OCI-LY1 (cell line): ENCODE measurements around the gene RAB8B.

Source experiments
- H2AFZ ChIP-seq: fragments of 200-600 bp; sonication (generic), shearing (Covaris generic); 2 replicates; pipeline ENCODE4 v1.6.0; 2014; ENCODE audit warnings: antibody characterized with exemption, mild to moderate bottlenecking, low read length
- H3F3A ChIP-seq: fragments of 200-600 bp; sonication (generic), shearing (Covaris generic); 2 replicates; pipeline ENCODE4 v1.6.0; 2014; ENCODE audit warnings: mild to moderate bottlenecking, antibody characterized with exemption, low read length, moderate library complexity; ENCODE audit not compliant: insufficient read depth
- H3K27ac ChIP-seq: fragments of 200-600 bp; sonication (generic); 2 replicates; pipeline ENCODE4 v1.5.1; 2014; ENCODE audit warnings: low read length, mixed run types, mild to moderate bottlenecking, low read depth; ENCODE audit not compliant: poor library complexity, severe bottlenecking
- H3K27me3 ChIP-seq: fragments of 200-600 bp; sonication (generic); 2 replicates; pipeline ENCODE4 v1.6.0; 2014; ENCODE audit warnings: antibody characterized with exemption, mild to moderate bottlenecking, low read length, moderate library complexity; ENCODE audit not compliant: insufficient read depth
- H3K36me3 ChIP-seq: fragments of 200-600 bp; sonication (generic); 2 replicates; pipeline ENCODE4 v1.6.1; 2014; ENCODE audit warnings: mild to moderate bottlenecking, antibody characterized with exemption, low read length, moderate library complexity, mixed read lengths; ENCODE audit not compliant: insufficient read depth
- H3K4me1 ChIP-seq: fragments of 200-600 bp; sonication (generic); 2 replicates; pipeline ENCODE4 v1.5.1; 2014; ENCODE audit warnings: mild to moderate bottlenecking, low read length, moderate library complexity; ENCODE audit not compliant: insufficient read depth, severe bottlenecking
- H3K4me2 ChIP-seq: fragments of 200-600 bp; sonication (generic), shearing (Covaris generic); 2 replicates; pipeline ENCODE4 v1.6.1; 2014; ENCODE audit warnings: low read length
- H3K4me3 ChIP-seq: fragments of 200-600 bp; sonication (generic); 2 replicates; pipeline ENCODE4 v1.5.1; 2014; ENCODE audit warnings: low read length, low read depth, mild to moderate bottlenecking, mixed read lengths; ENCODE audit not compliant: poor library complexity, severe bottlenecking
- H3K79me2 ChIP-seq: fragments of 200-600 bp; shearing (Covaris generic); 2 replicates; pipeline ENCODE4 v1.6.1; 2016; ENCODE audit warnings: mixed run types, low read length, mixed read lengths; ENCODE audit not compliant: insufficient read depth
- H3K9ac ChIP-seq: fragments of 200-600 bp; sonication (generic), shearing (Covaris generic); 2 replicates; pipeline ENCODE4 v1.6.1; 2014; ENCODE audit warnings: mild to moderate bottlenecking, low read length, mixed read lengths
- H3K9me2 ChIP-seq: fragments of 200-600 bp; sonication (generic), shearing (Covaris generic); 2 replicates; pipeline ENCODE4 v1.6.1; 2014; ENCODE audit warnings: low read depth, mild to moderate bottlenecking, low read length, mixed read lengths
- H3K9me3 ChIP-seq: fragments of 200-600 bp; shearing (Covaris generic); 2 replicates; pipeline ENCODE4 v1.6.1; 2014; ENCODE audit warnings: low read length, mixed read lengths
- H4K20me1 ChIP-seq: fragments of 200-600 bp; sonication (generic), shearing (Covaris generic); 2 replicates; pipeline ENCODE4 v1.6.0; 2016; ENCODE audit warnings: mild to moderate bottlenecking, low read length; ENCODE audit not compliant: insufficient read depth
- CTCF ChIP-seq: fragments of 200-600 bp; sonication (generic), shearing (Covaris generic); IDR thresholded peaks from 2 replicates; pipeline ENCODE4 v1.5.1; 2017; ENCODE audit warnings: mild to moderate bottlenecking, antibody characterized with exemption, low read length, moderate library complexity, mixed read lengths
- EZH2 ChIP-seq: fragments of 200-600 bp; sonication (generic), shearing (Covaris generic); IDR thresholded peaks from 2 replicates; pipeline ENCODE4 v1.8.0; 2017; ENCODE audit warnings: borderline replicate concordance, mixed run types, mild to moderate bottlenecking, antibody characterized with exemption, low read length, moderate library complexity, mixed read lengths

The RAB8B gene

GRCh38 chr15:63212050-63213004 lies 22.9 kb downstream of the RAB8B start:
- Histone ChIP-seq H3K27ac (no peak overlapping the region), H3K9ac (no peak overlapping the region; the same call in 1 of the 2 replicates), H3K9me2 (no peaks in the 10 kb centered on the region), H3K4me3 (no peak overlapping the region), H3K79me2 (peaks cover 29% of the 10 kb centered on the region), H3K27me3 (no peaks in the 10 kb centered on the region), H3K36me3 (no peaks in the 10 kb centered on the region), H3K4me1 (peaks cover 65% of the 10 kb centered on the region), H3K9me3 (no peaks in the 10 kb centered on the region), H4K20me1 (no peaks in the 10 kb centered on the region), H3F3A (no peaks in the 10 kb centered on the region), H2AFZ (no peak overlapping the region), H3K4me2 (peak overlapping the region; percentile 31; the same call in 1 of the 2 replicates)
- no peak for TF ChIP-seq CTCF
- no peak for TF ChIP-seq EZH2

GRCh38 chr15:63218100-63218808 lies 28.8 kb downstream of the RAB8B start:
- H4K20me1 ChIP-seq, result no peaks in the 10 kb centered on the region
- no peak overlapping the region for H3K4me3 ChIP-seq
- H3K9me2 ChIP-seq, result no peaks in the 10 kb centered on the region
- H3K79me2 ChIP-seq, result peaks cover 7% of the 10 kb centered on the region; the same call in 1 of the 2 replicates
- H3K27ac ChIP-seq, result no peak overlapping the region
- H3K27me3 ChIP-seq, result no peaks in the 10 kb centered on the region
- H3K4me1 ChIP-seq, result peaks cover 17% of the 10 kb centered on the region
- H3K4me2 ChIP-seq, result no peak overlapping the region
- no peak overlapping the region for H2AFZ ChIP-seq
- H3F3A ChIP-seq, result no peaks in the 10 kb centered on the region
- H3K9me3 ChIP-seq, result no peaks in the 10 kb centered on the region
- peaks cover 1% of the 10 kb centered on the region; the same call in 1 of the 2 replicates for H3K36me3 ChIP-seq
- no peak for TF ChIP-seq CTCF
- TF ChIP-seq EZH2, result no peak
- H3K9ac ChIP-seq, result no peak overlapping the region

- Histone ChIP-seq H3K27ac (no peak overlapping the region), H3K9me2 (no peaks in the 10 kb centered on the region), H3F3A (no peaks in the 10 kb centered on the region), H3K27me3 (no peaks in the 10 kb centered on the region), H3K9ac (no peak overlapping the region), H3K9me3 (no peaks in the 10 kb centered on the region), H3K4me3 (no peak overlapping the region), H3K36me3 (peaks cover 8% of the 10 kb centered on the region), H3K4me2 (no peak overlapping the region), H3K4me1 (peaks cover 7% of the 10 kb centered on the region), H2AFZ (no peak overlapping the region), H4K20me1 (no peaks in the 10 kb centered on the region), H3K79me2 (peaks cover 4% of the 10 kb centered on the region; the same call in 1 of the 2 replicates)
- TF ChIP-seq CTCF (no peak), EZH2 (no peak)
Measured at GRCh38 chr15:63219196-63219710, 29.8 kb downstream of the RAB8B start.
